HEK293 (cell line): ENCODE results near the gene TJP3.

Experiments
- CTCF ChIP-seq: fragments of 450-650 bp; formaldehyde crosslinking; IDR thresholded peaks from 2 replicates; pipeline ENCODE4 v1.5.1; 2016; ENCODE audit warnings: missing biosample characterization, missing genetic modification characterization
- GLI2 ChIP-seq: fragments of 450-650 bp; formaldehyde crosslinking; IDR thresholded peaks from 2 replicates; pipeline ENCODE4; 2017; ENCODE audit warnings: missing biosample characterization, missing genetic modification characterization, low read depth, borderline replicate concordance
- KLF10 ChIP-seq: fragments of 450-650 bp; IDR thresholded peaks from 2 replicates; pipeline ENCODE4 v1.5.1; 2018; ENCODE audit warnings: missing biosample characterization, mild to moderate bottlenecking, missing genetic modification characterization
- ZNF692 ChIP-seq: fragments of 450-650 bp; formaldehyde crosslinking; IDR thresholded peaks from 2 replicates; pipeline ENCODE4 v1.5.1; 2016; ENCODE audit warnings: missing biosample characterization, missing genetic modification characterization
- ZSCAN5A ChIP-seq: fragments of 450-650 bp; formaldehyde crosslinking; IDR thresholded peaks from 2 replicates; pipeline ENCODE4 v1.5.1; 2016; ENCODE audit warnings: missing biosample characterization, missing genetic modification characterization

GRCh38 chr19:3679138-3679537 lies 29.0 kb upstream of the TJP3 start:
- no peak for TF ChIP-seq CTCF (tag by site-specific recombination)
- TF ChIP-seq GLI2 (tag by site-specific recombination): no peak
- TF ChIP-seq ZSCAN5A (tag by site-specific recombination): no peak
- no peak for TF ChIP-seq KLF10 (tag by site-specific recombination)
- TF ChIP-seq ZNF692 (tag by site-specific recombination): no peak
